Prostate gland (tissue), 2 donors: Measurements from ENCODE around the gene ARMC2.

ENCODE experiments used
- CTCF ChIP-seq, 4 experiments: fragments of 200-600 bp in 2 of 4; fragments of 450-650 bp in 2 of 4; sonication (generic) in 2 of 4; IDR thresholded peaks; 1 replicate in 3 of 4; 2 replicates in 1 of 4; pipeline ENCODE4 v1.5.1; 2016 to 2019; ENCODE audit warnings: antibody characterized with exemption in 4 of 4, mild to moderate bottlenecking in 2 of 4, moderate library complexity in 2 of 4
- POLR2AphosphoS5 ChIP-seq: sonication (generic); formaldehyde crosslinking; IDR thresholded peaks from one replicate; pipeline ENCODE4 v1.6.1; 2017; ENCODE audit warnings: antibody characterized with exemption

DNA sequence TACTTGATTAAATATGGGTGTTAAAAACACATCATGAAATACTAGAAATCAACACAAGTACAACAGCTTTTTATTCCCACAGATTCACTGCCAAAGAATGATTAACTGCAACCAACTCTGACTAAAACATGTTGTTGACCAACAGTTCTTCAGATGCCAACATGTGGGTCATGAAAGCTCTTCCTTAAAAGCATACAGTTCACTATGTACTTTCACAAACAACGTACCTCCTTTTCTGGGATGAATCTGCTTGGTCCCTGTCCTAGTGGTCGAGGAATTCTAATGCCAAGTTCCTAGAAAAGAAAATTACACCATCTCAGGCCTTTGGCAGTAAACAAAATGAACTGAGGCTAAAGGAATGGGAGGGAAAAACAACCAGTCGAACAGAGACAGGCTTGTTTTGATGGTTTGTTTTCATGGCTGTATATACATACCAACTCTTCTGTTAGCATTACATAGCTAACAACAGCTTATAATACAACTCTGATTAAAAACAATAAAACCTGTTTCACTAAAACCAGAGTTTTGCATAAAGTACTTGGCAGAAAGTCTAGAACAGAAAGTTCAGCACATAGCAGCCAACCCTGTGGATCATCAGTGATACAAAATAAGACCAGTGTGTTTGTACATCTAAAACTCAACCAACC, 154.0 kb downstream of the ARMC2 start:
- TF ChIP-seq CTCF (IDR thresholded peaks at IDR 0.05) (no peak), POLR2AphosphoS5 (peak; percentile 74)
